Right renal pelvis (tissue), 4 donors: Measurements from ENCODE around the gene NFIA. TPM values are rescaled to one million over a fixed set of nuclear protein-coding genes. Genes with fewer than 3 reads are reported as not detected.

ENCODE experiments used
- DNase-seq, 4 donors: peaks; one replicate each; pipeline ENCODE4 v3.0.0-alpha.2; 2013; ENCODE audit warnings: low read depth in 4 of 4, low spot score in 3 of 4, missing footprints in 1 of 4
- polyA plus RNA-seq, 4 donors: library from polyadenylated mRNA; unstranded; fragments of 120-200 nt; gene quantifications; one replicate each; pipeline ENCODE4 v1.2.1, GENCODE V29; 2013; ENCODE audit not compliant: insufficient read length in 4 of 4

NFIA gene
- 10 to 100 TPM; 13.9 to 19.2 (median 17.2) TPM for polyA plus RNA-seq

GRCh38 chr1:61082311-61083012 lies at the start of gene NFIA:
TSS of gene NFIA (plus strand) at chr1:61082561.
- DNase-seq, result peak in 2 of 4 donors; percentile 49 to 63

GRCh38 chr1:61035880-61036279 lies 46.5 kb upstream of the NFIA start:
- no peak for DNase-seq

- DNase-seq, result no peak
Measured at GRCh38 chr1:61042466-61043009, 39.8 kb upstream of the NFIA start.

GRCh38 chr1:61043010-61043820 lies 39.1 kb upstream of the NFIA start:
- peak in 1 of 4 donors; percentile 65 for DNase-seq

GRCh38 chr1:61046434-61046833 lies 35.9 kb upstream of the NFIA start:
- DNase-seq, result no peak

GRCh38 chr1:61047061-61047460 lies 35.3 kb upstream of the NFIA start:
- DNase-seq, result no peak

GRCh38 chr1:61049850-61050540 lies 32.4 kb upstream of the NFIA start:
- peak; percentile 88 to 92 (median 89) for DNase-seq

- DNase-seq, result no peak
Measured at GRCh38 chr1:61050541-61051442, 31.6 kb upstream of the NFIA start.

- DNase-seq, result no peak
Measured at GRCh38 chr1:61051443-61051718, 31.0 kb upstream of the NFIA start.

- DNase-seq, result no peak
Measured at GRCh38 chr1:61051719-61052394, 30.5 kb upstream of the NFIA start.

- no peak for DNase-seq
Measured at GRCh38 chr1:61052395-61053225, 29.8 kb upstream of the NFIA start.

GRCh38 chr1:61053226-61053711 lies 29.1 kb upstream of the NFIA start:
- no peak for DNase-seq

GRCh38 chr1:61053712-61054600 lies 28.4 kb upstream of the NFIA start:
- DNase-seq, result peak in 1 of 4 donors; percentile 12

GRCh38 chr1:61054601-61054993 lies 27.8 kb upstream of the NFIA start:
- DNase-seq, result no peak

GRCh38 chr1:61055110-61055614 lies 27.2 kb upstream of the NFIA start:
- peak in 1 of 4 donors; percentile 2 for DNase-seq

- DNase-seq, result no peak
Measured at GRCh38 chr1:61056196-61056572, 26.2 kb upstream of the NFIA start.
